ENCODE measurements around the gene TF.

- TF ChIP-seq REST (IDR thresholded peaks at IDR 0.05; ENCODE audit: low read depth, low read length) (no peak), MXI1 (IDR thresholded peaks at IDR 0.05; ENCODE audit: low read depth, low read length) (no peak), RAD21 (IDR thresholded peaks at IDR 0.05; ENCODE audit: low read length) (no peak), POLR2AphosphoS5 (IDR thresholded peaks at IDR 0.05; ENCODE audit: low read depth, low read length) (no peak), TAF1 (IDR thresholded peaks at IDR 0.05; ENCODE audit: borderline replicate concordance, low read depth, low read length) (no peak), EP300 (IDR thresholded peaks at IDR 0.05; ENCODE audit: borderline replicate concordance in 1 of 2, low read depth in 1 of 2, low read length in 1 of 2) (no peak), GABPA (IDR thresholded peaks at IDR 0.05; ENCODE audit: low read depth) (no peak), CTCF (IDR thresholded peaks at IDR 0.05) (no peak)
Measured at GRCh38 chr3:133835961-133836360, 89.8 kb downstream of the TF start.
